ENCODE measurements around the gene ACBD4. TPM values are rescaled to one million over a fixed set of nuclear protein-coding genes. Genes with fewer than 3 reads are reported as not detected.

The ACBD4 gene
- total RNA-seq, 1 donor from 2014 or later, result 18.9 TPM

- intact Hi-C loops (cut with DNase I), result no loop called here
- no peak overlapping the region for H3K4me3 ChIP-seq
- no peak for DNase-seq (ENCODE audit: extremely low spot score in 2 of 2)
- TF ChIP-seq POLR2AphosphoS5 (IDR thresholded peaks at IDR 0.05; ENCODE audit: insufficient read depth in 1 of 2, low read depth in 1 of 2) (no peak), CTCF (IDR thresholded peaks at IDR 0.05) (no peak), POLR2A (IDR thresholded peaks at IDR 0.05) (no peak)
- H3K36me3 ChIP-seq, result no peaks in the 10 kb centered on the region
- peak overlapping the region; percentile 88 for H3K27ac ChIP-seq
- H3K9me3 ChIP-seq, result no peaks in the 10 kb centered on the region
- H3K27me3 ChIP-seq, result no peaks in the 10 kb centered on the region
- H3K4me1 ChIP-seq, result peaks cover 66% of the 10 kb centered on the region
These were observed 10.0 kb upstream of the ACBD4 start for GRCh38 chr17:45125509-45125908.

- intact Hi-C loops (cut with DNase I), result no loop called here
- H3K27ac ChIP-seq, result peak overlapping the region; percentile 98
These were observed 8.3 kb upstream of the ACBD4 start for GRCh38 chr17:45127207-45127547.

GRCh38 chr17:45127548-45128300 is 7.8 kb upstream of the ACBD4 start:
- Histone ChIP-seq H3K27ac (peak overlapping the region; percentile 98), H3K4me1 (peaks cover 76% of the 10 kb centered on the region), H3K27me3 (no peaks in the 10 kb centered on the region), H3K9me3 (no peaks in the 10 kb centered on the region), H3K4me3 (no peak overlapping the region), H3K36me3 (no peaks in the 10 kb centered on the region)
- DNase-seq (ENCODE audit: extremely low spot score in 2 of 2), result no peak
- intact Hi-C loops (cut with DNase I), result no loop called here
- TF ChIP-seq POLR2A (IDR thresholded peaks at IDR 0.05) (no peak), CTCF (IDR thresholded peaks at IDR 0.05) (no peak), POLR2AphosphoS5 (IDR thresholded peaks at IDR 0.05; ENCODE audit: insufficient read depth in 1 of 2, low read depth in 1 of 2) (no peak)

More at GRCh38 chr17:45127207-45127547, 8.3 kb upstream of the ACBD4 start:
- DNase-seq (ENCODE audit: extremely low spot score in 2 of 2), result no peak
- TF ChIP-seq POLR2AphosphoS5 (IDR thresholded peaks at IDR 0.05; ENCODE audit: insufficient read depth in 1 of 2, low read depth in 1 of 2) (no peak), POLR2A (IDR thresholded peaks at IDR 0.05) (no peak), CTCF (IDR thresholded peaks at IDR 0.05) (no peak)
- Histone ChIP-seq H3K9me3 (no peaks in the 10 kb centered on the region), H3K4me3 (no peak overlapping the region), H3K36me3 (no peaks in the 10 kb centered on the region), H3K27me3 (no peaks in the 10 kb centered on the region), H3K4me1 (peaks cover 81% of the 10 kb centered on the region)

- H3K4me1 ChIP-seq, result peaks cover 70% of the 10 kb centered on the region
- peak overlapping the region; percentile 98 for H3K27ac ChIP-seq
- no peaks in the 10 kb centered on the region for H3K9me3 ChIP-seq
- TF ChIP-seq POLR2AphosphoS5 (IDR thresholded peaks at IDR 0.05; ENCODE audit: insufficient read depth in 1 of 2, low read depth in 1 of 2) (no peak), POLR2A (IDR thresholded peaks at IDR 0.05) (no peak), CTCF (IDR thresholded peaks at IDR 0.05) (no peak)
- H3K27me3 ChIP-seq, result no peaks in the 10 kb centered on the region
- no peaks in the 10 kb centered on the region for H3K36me3 ChIP-seq
- no peak for DNase-seq (ENCODE audit: extremely low spot score in 2 of 2)
- intact Hi-C loops (cut with DNase I), result no loop called here
- no peak overlapping the region for H3K4me3 ChIP-seq
These were observed 7.2 kb upstream of the ACBD4 start for GRCh38 chr17:45128331-45128730.

GRCh38 chr17:45128989-45129388 is 6.5 kb upstream of the ACBD4 start:
- no peaks in the 10 kb centered on the region for H3K36me3 ChIP-seq
- no peak for DNase-seq (ENCODE audit: extremely low spot score in 2 of 2)
- no peaks in the 10 kb centered on the region for H3K9me3 ChIP-seq
- peaks cover 64% of the 10 kb centered on the region for H3K4me1 ChIP-seq
- H3K27me3 ChIP-seq, result no peaks in the 10 kb centered on the region
- H3K27ac ChIP-seq, result peak overlapping the region; percentile 98
- intact Hi-C loops (cut with DNase I), result no loop called here
- TF ChIP-seq POLR2A (IDR thresholded peaks at IDR 0.05) (no peak), CTCF (IDR thresholded peaks at IDR 0.05) (no peak)
- no peak overlapping the region for H3K4me3 ChIP-seq

All from vagina (tissue), 2 donors.